ENCODE data around the gene FXR2.

FXR2 gene

DNA sequence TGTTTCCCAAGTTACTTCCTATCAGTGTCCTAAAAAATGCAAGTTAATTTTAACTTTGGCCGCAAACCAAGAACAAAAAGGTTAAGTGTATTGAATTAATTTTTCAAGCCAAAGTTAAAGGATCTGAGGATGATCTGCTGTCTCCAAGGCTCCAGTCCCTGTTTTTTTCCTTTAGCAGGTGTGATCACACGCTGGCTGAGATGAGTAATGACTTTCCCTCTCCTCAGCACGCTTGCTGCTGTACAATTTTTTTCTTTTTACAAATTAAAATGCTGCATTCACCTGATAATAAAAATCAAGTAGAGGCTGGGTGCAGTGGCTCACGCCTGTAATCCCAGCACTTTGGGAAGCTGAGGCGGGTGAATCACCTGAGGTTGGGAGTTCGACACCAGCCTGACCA is 69.8 kb downstream of the FXR2 start:
- Histone ChIP-seq H3K9me2 (ENCODE audit: low read depth, low read length) (no peaks in the 10 kb centered on the region), H3K36me3 (ENCODE audit: insufficient read depth, low read length) (no peaks in the 10 kb centered on the region), H3F3A (ENCODE audit: insufficient read depth, low read length) (no peaks in the 10 kb centered on the region), H3K79me2 (ENCODE audit: insufficient read depth, low read length) (no peaks in the 10 kb centered on the region), H3K9ac (ENCODE audit: low read length) (no peak overlapping the region), H4K20me1 (ENCODE audit: insufficient read depth, low read length) (no peaks in the 10 kb centered on the region), H2AFZ (ENCODE audit: low read length) (no peak overlapping the region), H3K27me3 (ENCODE audit: insufficient read depth, low read length) (peaks cover 12% of the 10 kb centered on the region; the same call in 1 of the 2 replicates), H3K4me2 (ENCODE audit: low read length) (no peak overlapping the region), H3K27ac (ENCODE audit: low read depth, low read length, poor library complexity, severe bottlenecking) (no peak overlapping the region), H3K4me1 (ENCODE audit: insufficient read depth, low read length, severe bottlenecking) (peaks cover 4% of the 10 kb centered on the region), H3K4me3 (ENCODE audit: low read depth, low read length, poor library complexity, severe bottlenecking) (no peak overlapping the region), H3K9me3 (ENCODE audit: low read length) (no peaks in the 10 kb centered on the region)
- no peak for TF ChIP-seq EZH2 (IDR thresholded peaks at IDR 0.05; ENCODE audit: borderline replicate concordance, low read length)
- TF ChIP-seq, protein P1, sequence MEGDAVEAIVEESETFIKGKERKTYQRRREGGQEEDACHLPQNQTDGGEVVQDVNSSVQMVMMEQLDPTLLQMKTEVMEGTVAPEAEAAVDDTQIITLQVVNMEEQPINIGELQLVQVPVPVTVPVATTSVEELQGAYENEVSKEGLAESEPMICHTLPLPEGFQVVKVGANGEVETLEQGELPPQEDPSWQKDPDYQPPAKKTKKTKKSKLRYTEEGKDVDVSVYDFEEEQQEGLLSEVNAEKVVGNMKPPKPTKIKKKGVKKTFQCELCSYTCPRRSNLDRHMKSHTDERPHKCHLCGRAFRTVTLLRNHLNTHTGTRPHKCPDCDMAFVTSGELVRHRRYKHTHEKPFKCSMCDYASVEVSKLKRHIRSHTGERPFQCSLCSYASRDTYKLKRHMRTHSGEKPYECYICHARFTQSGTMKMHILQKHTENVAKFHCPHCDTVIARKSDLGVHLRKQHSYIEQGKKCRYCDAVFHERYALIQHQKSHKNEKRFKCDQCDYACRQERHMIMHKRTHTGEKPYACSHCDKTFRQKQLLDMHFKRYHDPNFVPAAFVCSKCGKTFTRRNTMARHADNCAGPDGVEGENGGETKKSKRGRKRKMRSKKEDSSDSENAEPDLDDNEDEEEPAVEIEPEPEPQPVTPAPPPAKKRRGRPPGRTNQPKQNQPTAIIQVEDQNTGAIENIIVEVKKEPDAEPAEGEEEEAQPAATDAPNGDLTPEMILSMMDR (IDR thresholded peaks at IDR 0.05; ENCODE audit: low read length) = no peak
